ENCODE data around the gene MSLN. TPM values are rescaled to one million over a fixed set of nuclear protein-coding genes. Genes with fewer than 3 reads are reported as not detected.

MSLN gene
- total and polyA plus RNA-seq, 2 of the 8 experiments (the other 6 are each of a cell fraction or from before 2014, with no cell fraction given) = 0.28 to 0.50 TPM

- TF ChIP-seq EP300 (IDR thresholded peaks at IDR 0.05; ENCODE audit: borderline replicate concordance in 1 of 2, low read depth in 2 of 2, low read length in 2 of 2) (no peak), ZNF274 (IDR thresholded peaks at IDR 0.05; ENCODE audit: borderline replicate concordance, extremely low read depth, low read length) (no peak), POLR2AphosphoS5 (IDR thresholded peaks at IDR 0.05; ENCODE audit: low read depth, low read length) (no peak), RNF2 (IDR thresholded peaks at IDR 0.05; ENCODE audit: borderline replicate concordance, low read depth, low read length, missing control alignments, poor library complexity, severe bottlenecking) (no peak), ASH2L (IDR thresholded peaks at IDR 0.05; ENCODE audit: low read length) (no peak), KDM1A (IDR thresholded peaks at IDR 0.05; ENCODE audit: borderline replicate concordance, low read length) (no peak), CBX8 (IDR thresholded peaks at IDR 0.05; ENCODE audit: borderline replicate concordance, low read depth, low read length) (no peak), E2F6 (IDR thresholded peaks at IDR 0.05) (no peak)
These were observed 2.2 kb downstream of the MSLN start (continued) for GRCh38 chr16:762595-763268.
